ENCODE data around the gene STMND1.

DNA sequence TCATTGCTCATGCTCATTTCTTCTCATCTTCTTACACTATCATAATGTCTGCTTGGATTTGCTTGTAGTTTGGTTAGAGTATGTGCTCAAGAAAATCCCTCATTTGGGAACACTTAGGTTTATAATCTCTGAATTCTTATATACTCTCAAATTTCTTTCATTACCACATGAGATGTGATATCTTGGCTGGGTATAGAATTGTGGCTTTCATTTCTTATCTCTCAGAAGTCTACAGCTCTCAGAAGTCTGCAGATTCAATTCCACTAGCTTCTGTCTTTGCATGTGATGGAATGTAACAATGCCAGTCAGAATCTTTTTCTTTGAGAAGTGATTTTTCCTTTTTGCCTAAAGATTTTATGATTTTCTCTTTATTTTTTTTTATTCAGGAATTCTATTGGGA is 50.9 kb downstream of the STMND1 start:
- TF ChIP-seq, protein P1, sequence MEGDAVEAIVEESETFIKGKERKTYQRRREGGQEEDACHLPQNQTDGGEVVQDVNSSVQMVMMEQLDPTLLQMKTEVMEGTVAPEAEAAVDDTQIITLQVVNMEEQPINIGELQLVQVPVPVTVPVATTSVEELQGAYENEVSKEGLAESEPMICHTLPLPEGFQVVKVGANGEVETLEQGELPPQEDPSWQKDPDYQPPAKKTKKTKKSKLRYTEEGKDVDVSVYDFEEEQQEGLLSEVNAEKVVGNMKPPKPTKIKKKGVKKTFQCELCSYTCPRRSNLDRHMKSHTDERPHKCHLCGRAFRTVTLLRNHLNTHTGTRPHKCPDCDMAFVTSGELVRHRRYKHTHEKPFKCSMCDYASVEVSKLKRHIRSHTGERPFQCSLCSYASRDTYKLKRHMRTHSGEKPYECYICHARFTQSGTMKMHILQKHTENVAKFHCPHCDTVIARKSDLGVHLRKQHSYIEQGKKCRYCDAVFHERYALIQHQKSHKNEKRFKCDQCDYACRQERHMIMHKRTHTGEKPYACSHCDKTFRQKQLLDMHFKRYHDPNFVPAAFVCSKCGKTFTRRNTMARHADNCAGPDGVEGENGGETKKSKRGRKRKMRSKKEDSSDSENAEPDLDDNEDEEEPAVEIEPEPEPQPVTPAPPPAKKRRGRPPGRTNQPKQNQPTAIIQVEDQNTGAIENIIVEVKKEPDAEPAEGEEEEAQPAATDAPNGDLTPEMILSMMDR (conservative IDR thresholded peaks at IDR 0.05; ENCODE audit: low read depth, low read length), result no peak
- TF ChIP-seq CEBPB (IDR thresholded peaks at IDR 0.05; ENCODE audit: low read depth, low read length) (no peak), MXI1 (IDR thresholded peaks at IDR 0.05; ENCODE audit: borderline replicate concordance, low read depth, low read length) (no peak), BHLHE40 (IDR thresholded peaks at IDR 0.05; ENCODE audit: low read depth, low read length) (no peak), RAD21 (IDR thresholded peaks at IDR 0.05; ENCODE audit: low read length) (no peak), FOS (IDR thresholded peaks at IDR 0.05; ENCODE audit: low read depth, low read length) (no peak), POLR2A (IDR thresholded peaks at IDR 0.05; ENCODE audit: low read depth, low read length) (no peak), MAFK (IDR thresholded peaks at IDR 0.05; ENCODE audit: low read depth, low read length) (no peak), SMC3 (IDR thresholded peaks at IDR 0.05; ENCODE audit: low read depth, low read length) (no peak)
- TF ChIP-seq, protein P2, sequence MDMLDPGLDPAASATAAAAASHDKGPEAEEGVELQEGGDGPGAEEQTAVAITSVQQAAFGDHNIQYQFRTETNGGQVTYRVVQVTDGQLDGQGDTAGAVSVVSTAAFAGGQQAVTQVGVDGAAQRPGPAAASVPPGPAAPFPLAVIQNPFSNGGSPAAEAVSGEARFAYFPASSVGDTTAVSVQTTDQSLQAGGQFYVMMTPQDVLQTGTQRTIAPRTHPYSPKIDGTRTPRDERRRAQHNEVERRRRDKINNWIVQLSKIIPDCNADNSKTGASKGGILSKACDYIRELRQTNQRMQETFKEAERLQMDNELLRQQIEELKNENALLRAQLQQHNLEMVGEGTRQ (IDR thresholded peaks at IDR 0.05; ENCODE audit: low read depth, low read length), result no peak

Measured in IMR-90 (cell line).